DND-41 (cell line): ENCODE measurements around the gene CCDC69.

ENCODE experiments used
- EZH2 ChIP-seq: IDR thresholded peaks from 3 replicates; pipeline ENCODE4 v1.6.1; 2012; ENCODE audit warnings: borderline replicate concordance, low read depth, mild to moderate bottlenecking, moderate library complexity, low read length, inconsistent platforms; ENCODE audit not compliant: severe bottlenecking
- TF ChIP-seq, protein P1 (sequence below): IDR thresholded peaks from 2 replicates; pipeline ENCODE4 v1.5.1; 2012; ENCODE audit warnings: borderline replicate concordance, low read length, moderate library complexity, mild to moderate bottlenecking; ENCODE audit not compliant: poor library complexity, severe bottlenecking; ENCODE audit errors: extremely low read depth

DNA sequence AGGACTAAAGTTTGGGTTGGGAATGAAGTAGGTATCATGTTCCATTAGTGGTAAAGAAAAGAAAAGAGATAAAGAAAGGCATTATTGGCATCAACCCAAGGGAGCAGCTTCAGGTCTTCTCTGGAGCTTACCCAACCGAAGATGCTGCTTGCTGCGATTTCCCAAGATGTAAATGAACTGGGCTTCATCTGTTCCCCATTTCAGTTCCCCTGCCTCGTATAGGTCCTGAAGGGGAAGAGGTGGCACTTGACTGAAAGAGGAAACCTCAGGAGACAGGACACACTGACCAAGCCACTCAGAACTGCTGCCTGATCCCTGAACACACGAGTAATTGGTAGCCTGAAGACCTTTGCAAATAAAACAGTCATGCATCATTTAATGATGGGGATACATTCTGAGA lies 90.9 kb downstream of the CCDC69 start:
- TF ChIP-seq, protein P1, sequence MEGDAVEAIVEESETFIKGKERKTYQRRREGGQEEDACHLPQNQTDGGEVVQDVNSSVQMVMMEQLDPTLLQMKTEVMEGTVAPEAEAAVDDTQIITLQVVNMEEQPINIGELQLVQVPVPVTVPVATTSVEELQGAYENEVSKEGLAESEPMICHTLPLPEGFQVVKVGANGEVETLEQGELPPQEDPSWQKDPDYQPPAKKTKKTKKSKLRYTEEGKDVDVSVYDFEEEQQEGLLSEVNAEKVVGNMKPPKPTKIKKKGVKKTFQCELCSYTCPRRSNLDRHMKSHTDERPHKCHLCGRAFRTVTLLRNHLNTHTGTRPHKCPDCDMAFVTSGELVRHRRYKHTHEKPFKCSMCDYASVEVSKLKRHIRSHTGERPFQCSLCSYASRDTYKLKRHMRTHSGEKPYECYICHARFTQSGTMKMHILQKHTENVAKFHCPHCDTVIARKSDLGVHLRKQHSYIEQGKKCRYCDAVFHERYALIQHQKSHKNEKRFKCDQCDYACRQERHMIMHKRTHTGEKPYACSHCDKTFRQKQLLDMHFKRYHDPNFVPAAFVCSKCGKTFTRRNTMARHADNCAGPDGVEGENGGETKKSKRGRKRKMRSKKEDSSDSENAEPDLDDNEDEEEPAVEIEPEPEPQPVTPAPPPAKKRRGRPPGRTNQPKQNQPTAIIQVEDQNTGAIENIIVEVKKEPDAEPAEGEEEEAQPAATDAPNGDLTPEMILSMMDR: no peak
- no peak for TF ChIP-seq EZH2
